Measurements from ENCODE around the gene FCN2.

DNA sequence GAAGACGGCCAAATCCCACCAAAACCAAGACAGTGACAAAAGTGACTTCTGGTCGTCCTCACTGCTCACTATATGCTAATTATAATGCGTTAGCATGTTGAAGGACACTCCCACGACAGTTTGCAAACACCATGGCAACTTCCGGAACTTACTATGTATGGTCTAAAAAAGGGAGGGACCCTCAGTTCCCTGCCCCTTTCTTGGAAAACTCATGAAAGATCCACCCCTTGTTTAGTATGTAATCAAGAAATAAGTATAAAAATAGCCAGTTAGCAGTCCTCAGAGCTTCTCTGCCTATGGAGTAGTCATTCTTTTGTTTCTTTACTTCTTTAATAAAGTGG is 9.5 kb downstream of the FCN2 start:
- TF ChIP-seq, protein P1, sequence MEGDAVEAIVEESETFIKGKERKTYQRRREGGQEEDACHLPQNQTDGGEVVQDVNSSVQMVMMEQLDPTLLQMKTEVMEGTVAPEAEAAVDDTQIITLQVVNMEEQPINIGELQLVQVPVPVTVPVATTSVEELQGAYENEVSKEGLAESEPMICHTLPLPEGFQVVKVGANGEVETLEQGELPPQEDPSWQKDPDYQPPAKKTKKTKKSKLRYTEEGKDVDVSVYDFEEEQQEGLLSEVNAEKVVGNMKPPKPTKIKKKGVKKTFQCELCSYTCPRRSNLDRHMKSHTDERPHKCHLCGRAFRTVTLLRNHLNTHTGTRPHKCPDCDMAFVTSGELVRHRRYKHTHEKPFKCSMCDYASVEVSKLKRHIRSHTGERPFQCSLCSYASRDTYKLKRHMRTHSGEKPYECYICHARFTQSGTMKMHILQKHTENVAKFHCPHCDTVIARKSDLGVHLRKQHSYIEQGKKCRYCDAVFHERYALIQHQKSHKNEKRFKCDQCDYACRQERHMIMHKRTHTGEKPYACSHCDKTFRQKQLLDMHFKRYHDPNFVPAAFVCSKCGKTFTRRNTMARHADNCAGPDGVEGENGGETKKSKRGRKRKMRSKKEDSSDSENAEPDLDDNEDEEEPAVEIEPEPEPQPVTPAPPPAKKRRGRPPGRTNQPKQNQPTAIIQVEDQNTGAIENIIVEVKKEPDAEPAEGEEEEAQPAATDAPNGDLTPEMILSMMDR (IDR thresholded peaks at IDR 0.05; ENCODE audit: poor library complexity): no peak
- TF ChIP-seq EZH2 (IDR thresholded peaks at IDR 0.05; ENCODE audit: borderline replicate concordance) (no peak), EZH2phosphoT487 (IDR thresholded peaks at IDR 0.05; ENCODE audit: low read depth, severe bottlenecking, unreplicated experiment) (no peak)

Data from hepatocyte (in vitro differentiated cells).